GM06990 (cell line): ENCODE data around the gene MORN3.

Experiments
- DNase-seq: peaks from one replicate; pipeline ENCODE4 v3.0.0-alpha.2; 2011; ENCODE audit not compliant: insufficient read length; ENCODE audit errors: extremely low read depth
- H3K27me3 ChIP-seq: replicated peaks from 2 replicates; pipeline ENCODE4 v1.6.0; 2011; ENCODE audit warnings: low read length; ENCODE audit not compliant: control insufficient read depth, insufficient read depth
- H3K36me3 ChIP-seq: 2 replicates; pipeline ENCODE4 v1.5.1; 2011; ENCODE audit warnings: low read length; ENCODE audit not compliant: control insufficient read depth, insufficient read depth
- H3K4me3 ChIP-seq: replicated peaks from 2 replicates; pipeline ENCODE4 v1.5.1; 2011; ENCODE audit warnings: low read depth, mild to moderate bottlenecking, control low read depth, low read length
- CTCF ChIP-seq: IDR thresholded peaks from 2 replicates; pipeline ENCODE4 v1.5.1; 2011; ENCODE audit warnings: low read length, control low read depth, mild to moderate bottlenecking, inconsistent platforms; ENCODE audit not compliant: insufficient read depth, poor library complexity, severe bottlenecking

Gene MORN3

DNA sequence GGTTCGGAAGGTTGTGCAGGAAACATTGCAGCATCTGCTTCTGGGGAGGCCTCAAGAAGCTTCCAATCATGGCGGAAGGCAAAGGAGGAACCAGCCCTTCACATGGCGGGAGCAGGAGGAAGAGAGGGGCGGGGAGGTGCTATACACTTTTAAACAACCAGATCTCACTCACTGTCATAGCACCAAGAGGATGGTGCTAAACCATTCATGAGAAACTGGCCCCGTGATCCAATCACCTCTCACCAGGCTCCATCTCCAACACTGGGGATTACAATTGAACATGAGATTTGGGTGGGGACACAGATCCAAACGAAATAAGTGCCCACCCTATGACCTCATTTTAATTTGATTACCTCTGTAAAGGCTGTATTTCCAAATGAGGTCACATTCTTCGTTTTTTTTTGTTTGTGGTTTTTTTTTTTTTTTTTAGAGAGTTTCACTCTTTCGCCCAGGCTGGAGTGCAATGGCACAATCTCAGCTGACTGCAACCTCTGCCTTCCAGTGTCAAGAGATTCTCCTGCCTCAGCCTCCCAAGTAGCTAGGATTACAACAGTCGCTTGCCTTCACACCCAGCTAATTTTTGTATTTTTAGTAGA is 54.5 kb downstream of the MORN3 start:
- no peak for TF ChIP-seq CTCF
- no peak overlapping the region for H3K4me3 ChIP-seq
- H3K36me3 ChIP-seq = no peaks in the 10 kb centered on the region
- no peak for DNase-seq
- H3K27me3 ChIP-seq = no peaks in the 10 kb centered on the region

DNA sequence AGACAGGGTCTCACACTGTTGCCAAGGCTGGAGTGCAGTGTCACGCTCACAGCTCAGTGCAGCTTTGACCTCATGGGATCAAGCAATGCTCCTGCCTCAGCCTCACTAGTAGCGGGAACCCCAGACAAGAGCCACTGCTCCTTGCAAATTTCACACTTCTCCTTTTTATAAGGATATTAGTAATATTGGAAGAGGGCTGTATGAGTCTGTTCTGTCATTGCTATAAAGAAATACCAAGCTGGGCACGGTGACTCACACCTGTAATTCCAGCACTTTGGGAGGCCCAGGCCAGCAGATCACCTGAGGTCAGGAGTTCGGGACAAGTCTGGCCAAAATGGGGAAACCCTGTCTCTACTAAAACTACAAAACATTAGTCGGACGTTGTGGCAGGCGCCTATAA is 56.0 kb downstream of the MORN3 start:
- no peak overlapping the region for H3K4me3 ChIP-seq
- H3K27me3 ChIP-seq = no peaks in the 10 kb centered on the region
- no peak for DNase-seq
- no peaks in the 10 kb centered on the region for H3K36me3 ChIP-seq
- TF ChIP-seq CTCF = no peak

DNA sequence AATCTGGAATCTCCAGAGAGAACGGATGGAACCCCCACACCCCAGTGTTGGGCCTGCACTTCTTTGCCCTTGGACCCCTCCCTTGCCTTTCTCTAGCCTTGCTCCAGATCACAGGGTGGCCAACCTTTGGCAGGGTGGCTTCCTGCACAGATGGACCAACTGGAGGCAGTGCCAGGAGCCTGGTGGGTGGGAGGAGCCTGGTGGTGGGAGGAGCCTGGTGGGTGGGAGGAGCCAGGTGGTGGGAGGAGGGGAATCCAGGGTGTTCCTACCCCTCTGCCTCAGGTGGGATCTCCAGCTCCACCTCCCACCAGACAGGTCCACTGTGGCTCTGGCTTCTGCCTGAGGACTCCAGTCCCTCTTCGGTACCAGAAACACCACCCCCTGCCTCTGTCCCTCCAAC is 58.1 kb downstream of the MORN3 start:
- Histone ChIP-seq H3K27me3 (no peaks in the 10 kb centered on the region), H3K36me3 (no peaks in the 10 kb centered on the region)
- no peak for DNase-seq

GRCh38 chr12:121610239-121611149 is 59.0 kb downstream of the MORN3 start:
- no peak for TF ChIP-seq CTCF
- no peak for DNase-seq
- Histone ChIP-seq H3K4me3 (no peak overlapping the region), H3K36me3 (no peaks in the 10 kb centered on the region), H3K27me3 (no peaks in the 10 kb centered on the region)

More for the DNA sequence above, 58.1 kb downstream of the MORN3 start:
- TF ChIP-seq CTCF = no peak
- H3K4me3 ChIP-seq = no peak overlapping the region

DNA sequence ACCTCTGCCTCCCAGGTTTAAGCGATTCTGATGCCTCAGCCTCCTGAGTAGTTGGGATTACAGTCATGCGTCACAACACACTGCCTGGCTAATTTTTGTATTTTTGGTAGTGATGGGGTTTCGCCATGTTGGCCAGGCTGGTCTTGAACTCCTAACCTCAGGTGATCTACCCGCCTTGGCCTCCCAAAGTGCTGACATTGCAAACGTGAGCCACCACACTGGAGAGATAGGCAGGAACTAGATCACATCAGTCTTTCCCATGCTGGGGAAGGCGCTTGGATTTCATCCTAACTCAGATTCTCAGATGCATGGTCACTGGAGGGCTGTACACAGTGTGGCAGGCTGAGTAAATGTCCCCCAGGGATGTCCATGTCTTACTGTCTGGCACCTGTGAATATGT is 61.2 kb downstream of the MORN3 start:
- no peaks in the 10 kb centered on the region for H3K36me3 ChIP-seq
- DNase-seq = no peak
- TF ChIP-seq CTCF = no peak

More for the DNA sequence above, 61.2 kb downstream of the MORN3 start:
- Histone ChIP-seq H3K27me3 (no peaks in the 10 kb centered on the region), H3K4me3 (no peak overlapping the region)
